ENCODE results near the gene RBM7. TPM values are rescaled to one million over a fixed set of nuclear protein-coding genes. Genes with fewer than 3 reads are reported as not detected.

RBM7 gene
- total RNA-seq, 1 donor from 2014 or later: 15.9 TPM

DNA sequence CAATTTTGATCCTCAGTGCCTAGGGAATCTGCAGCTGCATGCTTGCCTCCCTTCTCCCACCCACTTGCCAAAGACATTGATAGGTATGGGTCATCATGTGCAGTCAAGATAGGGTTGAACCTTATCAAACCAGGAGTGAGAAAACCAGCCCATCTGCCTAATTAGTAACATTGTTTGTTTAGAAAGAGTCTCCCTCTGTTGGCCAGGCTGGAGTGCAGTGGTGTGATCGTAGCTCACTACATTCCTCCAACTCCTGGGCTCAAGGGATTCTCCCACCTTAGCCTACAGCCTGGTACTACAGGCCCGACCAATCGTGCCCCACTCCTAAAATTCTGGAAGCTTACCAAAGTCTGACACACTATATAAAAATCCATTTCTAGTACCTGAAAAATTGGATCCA, 4.7 kb upstream of the RBM7 start:
- DNase-seq (ENCODE audit: low read depth): no peak

- no peak for DNase-seq (ENCODE audit: low read depth)
Observed at GRCh38 chr11:114396916-114397315, 3.5 kb upstream of the RBM7 start.

DNA sequence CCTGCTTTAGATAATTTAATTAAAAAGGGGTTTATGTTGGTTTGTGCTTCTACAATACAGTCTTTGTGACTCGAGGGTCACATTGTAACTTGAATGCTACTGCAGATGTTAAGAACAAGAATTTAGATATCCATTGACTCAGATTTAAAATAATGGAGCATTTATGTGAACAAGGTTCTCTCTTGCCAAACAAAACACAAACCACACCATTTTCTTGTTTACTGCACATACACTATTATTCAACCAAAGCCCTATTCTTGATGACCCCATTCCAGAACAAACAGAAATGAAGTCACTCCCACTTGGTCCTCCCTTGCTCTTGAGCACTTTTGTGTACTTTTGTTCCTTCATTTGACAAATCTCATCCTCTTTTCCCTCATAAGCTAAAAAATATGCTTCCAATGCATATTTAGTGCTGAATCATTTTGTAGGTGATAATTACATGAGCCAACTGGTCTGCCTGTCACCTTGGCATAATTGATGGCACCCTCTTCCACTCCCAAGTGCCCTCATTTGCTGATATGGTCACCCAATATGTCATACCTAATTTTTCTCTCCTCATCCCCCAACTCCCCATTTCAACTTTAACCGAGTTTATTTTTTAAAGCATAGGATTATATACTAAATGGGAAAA, 3.0 kb upstream of the RBM7 start:
- DNase-seq (ENCODE audit: low read depth): no peak

DNA sequence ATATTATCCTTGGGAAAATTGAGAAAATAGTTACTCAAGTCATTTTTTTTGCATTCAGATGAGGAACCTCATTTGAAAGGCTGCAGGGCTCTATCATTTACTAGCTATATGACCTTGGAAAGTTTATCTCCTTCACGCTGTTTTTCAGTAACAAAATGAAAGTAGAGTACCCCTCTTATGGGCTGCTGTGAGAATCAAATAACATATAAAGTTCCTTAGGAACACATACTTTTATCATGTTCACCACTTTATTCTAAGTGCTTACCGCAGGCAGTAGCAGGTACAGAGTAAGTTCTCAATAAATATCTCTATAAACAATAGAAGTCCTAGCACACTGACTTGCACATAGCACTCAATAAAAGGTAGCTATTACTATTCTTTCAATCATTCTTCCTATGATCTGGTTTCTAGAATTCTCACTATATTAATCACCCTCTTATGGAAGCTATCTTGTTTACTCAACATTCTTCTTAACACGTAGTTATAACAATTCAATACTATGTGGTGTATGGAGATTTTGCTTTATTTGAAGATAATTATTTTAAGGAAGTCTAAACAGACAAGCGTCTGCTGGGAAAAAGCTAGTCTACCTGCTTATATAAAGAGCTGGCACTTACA, 2.1 kb upstream of the RBM7 start:
- no peak for DNase-seq (ENCODE audit: low read depth)

DNA sequence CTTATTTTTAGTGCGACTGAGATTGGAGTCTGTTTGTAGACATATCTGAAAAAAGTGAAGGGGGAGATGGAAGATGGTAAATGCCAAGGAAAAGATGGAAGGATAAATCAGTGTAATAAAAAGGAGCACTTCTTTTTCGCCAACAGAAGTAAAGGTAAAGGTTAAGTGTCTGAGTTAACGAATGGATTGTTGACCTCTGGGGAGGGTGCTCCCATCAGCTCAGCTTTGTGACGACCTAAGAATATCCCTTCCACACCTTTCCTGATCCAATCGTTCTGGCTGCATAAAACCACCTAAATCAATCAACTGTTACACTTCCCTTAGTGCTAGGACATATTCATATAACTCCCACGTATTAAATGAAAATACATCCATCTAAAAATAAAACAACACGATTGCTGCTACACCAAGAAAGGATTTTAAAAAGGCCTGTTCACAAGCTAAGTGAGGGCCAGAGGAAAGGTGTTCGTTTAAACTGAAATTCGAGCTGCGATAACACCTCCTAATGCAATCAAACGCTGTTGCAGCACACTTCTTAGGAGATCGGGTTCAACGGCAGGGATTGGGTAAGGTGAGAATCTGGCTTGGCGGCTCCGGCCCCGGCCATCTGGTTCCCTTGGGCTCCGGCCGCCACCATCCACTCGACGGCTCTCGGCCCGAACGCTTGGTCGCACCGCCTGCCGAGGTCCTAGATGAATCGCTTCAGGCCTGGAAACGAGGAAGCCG, 813 bp upstream of the RBM7 start:
- DNase-seq (ENCODE audit: low read depth): no peak

DNA sequence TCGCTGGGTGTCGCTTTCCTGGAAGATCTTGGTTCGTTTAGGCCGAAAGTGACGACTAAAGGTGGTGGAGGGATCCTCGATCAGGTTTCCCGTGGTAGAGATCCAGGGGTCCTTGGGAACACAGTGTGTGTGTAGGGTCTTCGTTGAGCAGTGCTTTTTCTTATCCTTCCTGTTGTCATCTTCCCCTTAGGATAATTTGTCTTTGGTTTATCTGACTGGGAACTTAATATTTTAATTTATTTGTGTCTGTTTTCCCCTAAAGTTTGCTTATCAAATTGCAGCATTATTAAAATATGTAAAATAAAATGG, 403 bp downstream of the RBM7 start:
- no peak for DNase-seq (ENCODE audit: low read depth)

DNA sequence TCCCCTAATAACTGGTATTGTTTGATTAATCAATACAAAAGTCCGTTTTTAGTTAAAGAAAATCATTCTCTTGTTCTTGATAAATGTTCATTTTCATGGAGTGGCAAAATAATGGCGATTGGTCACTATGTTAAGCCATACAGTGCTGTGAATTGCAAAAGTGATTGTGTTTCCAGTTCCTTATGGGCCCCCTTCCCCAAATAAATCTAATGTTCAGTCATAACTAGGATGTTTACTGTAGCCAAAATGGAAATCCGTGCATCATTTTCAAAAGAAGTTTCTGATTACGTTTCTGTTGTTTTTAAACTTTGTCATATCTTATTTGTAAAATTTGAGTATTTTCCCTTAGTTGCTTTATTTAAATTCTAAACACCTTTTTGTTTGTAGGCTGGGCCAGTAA, 845 bp downstream of the RBM7 start:
- no peak for DNase-seq (ENCODE audit: low read depth)

DNA sequence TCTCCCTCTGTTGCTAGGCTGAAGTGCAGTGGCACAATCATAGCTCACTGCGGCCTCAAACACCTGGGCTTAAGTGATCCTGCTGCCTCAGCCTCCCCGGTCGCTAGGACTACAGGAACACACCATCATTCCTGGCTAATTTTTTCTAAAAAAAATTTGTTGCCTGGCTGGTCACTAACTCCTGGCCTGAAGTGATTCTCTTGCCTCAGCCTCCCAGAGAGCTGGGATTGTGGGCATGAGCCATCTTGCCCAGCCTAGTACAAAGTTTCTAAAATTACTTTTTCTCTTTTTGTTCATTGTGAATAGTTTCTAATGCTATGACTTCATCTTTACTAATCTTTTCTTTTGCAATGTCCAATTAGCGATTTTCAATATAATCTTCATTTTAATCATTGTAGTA, 12.5 kb downstream of the RBM7 start:
- no peak for DNase-seq (ENCODE audit: low read depth)

DNA sequence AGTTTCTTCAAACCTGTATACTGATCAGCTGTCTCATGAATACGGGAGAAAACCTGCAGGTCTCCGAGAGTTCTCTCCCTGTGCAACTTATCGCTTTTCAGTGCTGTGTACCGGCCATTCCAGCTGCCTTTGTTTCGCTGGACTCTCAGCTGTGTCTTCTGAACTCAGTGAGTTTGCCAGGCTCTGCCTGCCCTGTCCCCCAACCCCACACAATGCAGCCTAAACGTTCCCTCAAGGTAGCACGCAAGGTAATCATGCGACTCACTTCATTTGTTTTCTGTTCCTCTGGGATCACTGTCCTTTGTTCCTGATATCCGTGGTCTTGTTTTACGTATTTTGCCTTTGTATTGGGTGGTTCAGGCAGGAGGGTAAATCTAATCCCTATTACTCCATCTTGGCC, 13.5 kb downstream of the RBM7 start:
- DNase-seq (ENCODE audit: low read depth): no peak

- peak; percentile 69 for DNase-seq (ENCODE audit: low read depth)
Observed at GRCh38 chr11:114416441-114416961, 16.0 kb downstream of the RBM7 start.

GRCh38 chr11:114426280-114426679, 25.8 kb downstream of the RBM7 start:
- DNase-seq (ENCODE audit: low read depth): no peak

DNA sequence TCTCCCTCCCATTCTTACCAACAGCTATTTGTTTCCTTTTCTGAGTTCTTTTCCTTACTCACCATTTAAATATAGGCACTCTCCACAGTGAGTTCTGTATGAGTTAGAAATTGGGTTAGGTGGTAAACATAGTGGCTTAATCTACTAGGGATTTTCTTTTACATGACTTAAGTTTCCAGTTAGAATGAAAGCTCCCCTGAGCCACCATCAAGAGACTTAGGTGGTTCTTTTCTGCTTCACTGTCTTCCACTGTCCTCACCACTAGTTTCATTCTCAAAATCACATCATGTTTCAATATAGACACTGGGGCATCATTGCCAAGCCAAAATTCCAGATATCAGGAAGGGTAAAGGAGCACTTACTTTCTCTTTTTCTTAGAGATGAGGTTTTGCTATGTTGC, 29.8 kb downstream of the RBM7 start:
- no peak for DNase-seq (ENCODE audit: low read depth)

DNA sequence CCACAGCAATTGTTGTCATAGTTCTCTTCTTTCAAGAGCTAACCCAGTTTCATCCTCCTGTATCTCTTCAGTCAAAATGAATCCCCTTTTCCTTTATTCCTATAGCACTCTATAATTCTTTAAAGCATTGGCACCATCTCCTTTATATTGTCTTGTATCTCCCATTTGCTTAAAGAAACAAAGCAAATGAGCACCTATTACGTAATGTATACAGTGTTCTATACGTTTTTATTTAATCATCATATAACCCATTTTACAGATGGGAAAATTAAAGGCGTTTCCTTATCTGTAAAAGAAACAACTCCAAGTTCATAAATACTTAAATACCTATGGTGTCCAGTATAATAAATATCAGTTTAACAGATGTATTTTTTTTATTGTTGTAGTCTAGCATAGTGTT, 32.4 kb downstream of the RBM7 start:
- DNase-seq (ENCODE audit: low read depth): no peak

GRCh38 chr11:114433376-114433775, 32.9 kb downstream of the RBM7 start:
- DNase-seq (ENCODE audit: low read depth): no peak

- DNase-seq (ENCODE audit: low read depth): no peak
Observed at GRCh38 chr11:114438303-114438702, 37.8 kb downstream of the RBM7 start.

- peak; percentile 97 for DNase-seq (ENCODE audit: low read depth)
Observed at GRCh38 chr11:114439229-114440120, 39.0 kb downstream of the RBM7 start, which contains the start of gene REXO2. Gene REXO2 (plus strand): TSS chr11:114439467. CDS start chr11:114439529, 62 bp downstream.

DNA sequence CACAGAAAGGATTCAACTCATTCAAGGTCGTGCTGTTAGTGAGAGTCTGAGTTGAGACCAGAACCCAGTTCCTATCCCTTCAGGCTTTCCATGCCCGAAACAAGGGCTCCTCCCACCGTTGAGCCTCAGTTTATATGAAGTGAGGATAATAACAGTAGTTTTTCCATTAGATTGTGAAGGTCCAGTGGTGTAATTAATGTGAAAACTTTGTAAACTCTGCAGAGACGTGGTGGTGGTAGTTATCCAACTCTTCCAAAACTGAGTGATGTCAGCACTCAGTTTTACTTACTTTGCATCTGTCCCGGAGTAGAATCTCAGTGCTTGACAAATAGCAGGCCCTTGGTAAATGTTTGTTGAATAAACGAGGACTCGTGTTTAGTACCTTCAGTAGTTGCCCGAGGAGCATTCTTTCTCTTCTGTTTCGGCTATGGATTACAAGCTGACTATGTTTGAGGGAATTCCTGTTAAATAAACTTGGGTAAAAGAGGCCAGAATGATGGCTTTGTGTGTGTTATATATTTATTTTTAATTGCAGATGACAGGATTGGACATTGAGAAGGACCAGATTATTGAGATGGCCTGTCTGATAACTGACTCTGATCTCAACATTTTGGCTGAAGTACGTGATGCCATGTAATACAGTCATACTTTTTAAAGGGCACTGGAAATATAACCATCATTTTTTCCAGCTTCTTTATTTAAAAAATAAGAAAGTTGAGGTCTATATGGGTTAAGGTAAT, 39.8 kb downstream of the RBM7 start:
- no peak for DNase-seq (ENCODE audit: low read depth)

- peak; percentile 15 for DNase-seq (ENCODE audit: low read depth)
Observed at GRCh38 chr11:114440971-114441763, 40.7 kb downstream of the RBM7 start.

- no peak for DNase-seq (ENCODE audit: low read depth)
Observed at GRCh38 chr11:114441921-114442320, 41.5 kb downstream of the RBM7 start.

- no peak for DNase-seq (ENCODE audit: low read depth)
Observed at GRCh38 chr11:114442536-114442935, 42.1 kb downstream of the RBM7 start.

Measured in myocyte (in vitro differentiated cells).